Activated naive CD4-positive, alpha-beta T cell treated with anti-CD3 and anti-CD28 coated beads, Interleukin-2, amount 50 U/mL, for 72 hours (primary cell): ENCODE results near the gene RBFOX2. TPM values are rescaled to one million over a fixed set of nuclear protein-coding genes. Genes with fewer than 3 reads are reported as not detected.

ENCODE experiments used
- ATAC-seq, 2 donors: fragments of 150-1000 bp; cut with Tn5 transposase; 2 replicates each; pipeline ENCODE4 v1.10.0; 2021; ENCODE audit warnings: mild to moderate bottlenecking in 2 of 2, moderate library complexity in 2 of 2
- DNase-seq, 2 donors: peaks; one replicate each; pipeline ENCODE4 v3.0.0; 2021 to 2022; ENCODE audit warnings: low spot score in 2 of 2
- H3K27ac Mint-ChIP-seq, 2 donors: one replicate each; pipeline ENCODE4 v1.8.0; 2022; ENCODE audit warnings: mild to moderate bottlenecking in 2 of 2, mixed read lengths in 2 of 2
- H3K36me3 Mint-ChIP-seq, 2 donors: one replicate each; pipeline ENCODE4 v1.8.0; 2022; ENCODE audit warnings: mixed read lengths in 2 of 2
- H3K9me3 Mint-ChIP-seq, 2 donors: one replicate each; pipeline ENCODE4 v1.8.0; 2022; ENCODE audit warnings: mixed read lengths in 2 of 2
- total RNA-seq, 2 donors: library from RNA; stranded (reverse); gene quantifications; one replicate each; pipeline ENCODE4 v1.2.3, GENCODE V29; 2022

Gene RBFOX2
- total RNA-seq, 2 donors from 2014 or later, result 2.2 to 4.9 TPM

GRCh38 chr22:35888181-35888870 lies 140.3 kb downstream of the RBFOX2 start:
- Mint-ChIP-seq H3K36me3 (no peaks in the 10 kb centered on the region), H3K27ac (no peak overlapping the region), H3K9me3 (no peaks in the 10 kb centered on the region)
- no peak for ATAC-seq
- DNase-seq, result no peak

- Mint-ChIP-seq H3K27ac (no peak overlapping the region), H3K9me3 (no peaks in the 10 kb centered on the region), H3K36me3 (no peaks in the 10 kb centered on the region)
- ATAC-seq, result no peak
- no peak for DNase-seq
Observed at GRCh38 chr22:35887296-35887875, 141.2 kb downstream of the RBFOX2 start.

- no peak for ATAC-seq
- no peak overlapping the region for H3K27ac Mint-ChIP-seq
- DNase-seq, result no peak
- no peaks in the 10 kb centered on the region for H3K36me3 Mint-ChIP-seq
- H3K9me3 Mint-ChIP-seq, result no peaks in the 10 kb centered on the region
Observed at GRCh38 chr22:35886309-35886708, 142.3 kb downstream of the RBFOX2 start.

- no peak for ATAC-seq
- Mint-ChIP-seq H3K36me3 (no peaks in the 10 kb centered on the region), H3K27ac (no peak overlapping the region), H3K9me3 (no peaks in the 10 kb centered on the region)
- DNase-seq, result no peak
Observed at GRCh38 chr22:35884529-35884928, 144.1 kb downstream of the RBFOX2 start.

- peak in 1 of 2 donors; percentile 9 for ATAC-seq
- Mint-ChIP-seq H3K36me3 (no peaks in the 10 kb centered on the region), H3K9me3 (no peaks in the 10 kb centered on the region), H3K27ac (peak overlapping the region in 1 of 2 donors; percentile 31)
- no peak for DNase-seq
Observed at GRCh38 chr22:35883031-35883620, 145.5 kb downstream of the RBFOX2 start.

- H3K9me3 Mint-ChIP-seq, result no peaks in the 10 kb centered on the region
- no peak overlapping the region for H3K27ac Mint-ChIP-seq
- H3K36me3 Mint-ChIP-seq, result no peaks in the 10 kb centered on the region
- ATAC-seq (no peak), DNase-seq (no peak)
Observed at GRCh38 chr22:35882211-35883030, 146.2 kb downstream of the RBFOX2 start.

GRCh38 chr22:35879351-35879750 lies 149.3 kb downstream of the RBFOX2 start:
- Mint-ChIP-seq H3K9me3 (peaks cover 0 to under 1% of the 10 kb centered on the region in 2 donors), H3K36me3 (peaks cover 0 to under 1% of the 10 kb centered on the region in 2 donors), H3K27ac (no peak overlapping the region)
- ATAC-seq (no peak), DNase-seq (no peak)

- Mint-ChIP-seq H3K9me3 (peaks cover 6% of the 10 kb centered on the region in 2 donors), H3K36me3 (peaks cover 0 to 5% of the 10 kb centered on the region in 2 donors), H3K27ac (no peak overlapping the region)
- ATAC-seq (no peak), DNase-seq (no peak)
Observed at GRCh38 chr22:35873426-35873825, 155.2 kb downstream of the RBFOX2 start.

- H3K27ac Mint-ChIP-seq, result no peak overlapping the region
- ATAC-seq, result no peak
- peaks cover 6% of the 10 kb centered on the region in 2 donors for H3K9me3 Mint-ChIP-seq
- no peak for DNase-seq
- peaks cover 0 to 5% of the 10 kb centered on the region in 2 donors for H3K36me3 Mint-ChIP-seq
Observed at GRCh38 chr22:35872451-35872850, 156.2 kb downstream of the RBFOX2 start.

- Mint-ChIP-seq H3K9me3 (peaks cover 6% of the 10 kb centered on the region in 2 donors), H3K36me3 (peaks cover 0 to 5% of the 10 kb centered on the region in 2 donors), H3K27ac (no peak overlapping the region)
- ATAC-seq (no peak), DNase-seq (no peak)
Observed at GRCh38 chr22:35870517-35871293, 157.9 kb downstream of the RBFOX2 start.

GRCh38 chr22:35868938-35869337 lies 159.7 kb downstream of the RBFOX2 start:
- no peak for DNase-seq
- no peak overlapping the region for H3K27ac Mint-ChIP-seq
- ATAC-seq, result no peak
- H3K36me3 Mint-ChIP-seq, result peaks cover 0 to under 1% of the 10 kb centered on the region in 2 donors
- peaks cover under 1 to 3% of the 10 kb centered on the region in 2 donors for H3K9me3 Mint-ChIP-seq

- Mint-ChIP-seq H3K27ac (no peak overlapping the region), H3K36me3 (no peaks in the 10 kb centered on the region), H3K9me3 (no peaks in the 10 kb centered on the region)
- no peak for DNase-seq
- ATAC-seq, result no peak
Observed at GRCh38 chr22:35866651-35867050, 162.0 kb downstream of the RBFOX2 start.

GRCh38 chr22:35864545-35865165 lies 164.0 kb downstream of the RBFOX2 start:
- Mint-ChIP-seq H3K36me3 (no peaks in the 10 kb centered on the region), H3K27ac (no peak overlapping the region), H3K9me3 (no peaks in the 10 kb centered on the region)
- no peak for ATAC-seq
- no peak for DNase-seq

GRCh38 chr22:35863432-35863831 lies 165.2 kb downstream of the RBFOX2 start:
- Mint-ChIP-seq H3K36me3 (no peaks in the 10 kb centered on the region), H3K27ac (no peak overlapping the region), H3K9me3 (no peaks in the 10 kb centered on the region)
- DNase-seq (no peak), ATAC-seq (no peak)

- Mint-ChIP-seq H3K9me3 (no peaks in the 10 kb centered on the region), H3K27ac (no peak overlapping the region)
Observed at GRCh38 chr22:35862697-35863096, 165.9 kb downstream of the RBFOX2 start.

GRCh38 chr22:35861451-35861850 lies 167.2 kb downstream of the RBFOX2 start:
- no peak for ATAC-seq
- no peak for DNase-seq
- H3K9me3 Mint-ChIP-seq, result no peaks in the 10 kb centered on the region
- H3K36me3 Mint-ChIP-seq, result no peaks in the 10 kb centered on the region
- H3K27ac Mint-ChIP-seq, result no peak overlapping the region

More at GRCh38 chr22:35862697-35863096, 165.9 kb downstream of the RBFOX2 start:
- DNase-seq (no peak), ATAC-seq (no peak)
- no peaks in the 10 kb centered on the region for H3K36me3 Mint-ChIP-seq
